GM06990 (cell line): ENCODE results near the gene EPB41.

Experiments used
- DNase-seq: peaks from one replicate; pipeline ENCODE4 v3.0.0-alpha.2; 2011; ENCODE audit not compliant: insufficient read length; ENCODE audit errors: extremely low read depth
- H3K27me3 ChIP-seq: replicated peaks from 2 replicates; pipeline ENCODE4 v1.6.0; 2011; ENCODE audit warnings: low read length; ENCODE audit not compliant: control insufficient read depth, insufficient read depth
- H3K36me3 ChIP-seq: 2 replicates; pipeline ENCODE4 v1.5.1; 2011; ENCODE audit warnings: low read length; ENCODE audit not compliant: control insufficient read depth, insufficient read depth
- H3K4me3 ChIP-seq: replicated peaks from 2 replicates; pipeline ENCODE4 v1.5.1; 2011; ENCODE audit warnings: low read depth, mild to moderate bottlenecking, control low read depth, low read length
- CTCF ChIP-seq: IDR thresholded peaks from 2 replicates; pipeline ENCODE4 v1.5.1; 2011; ENCODE audit warnings: low read length, control low read depth, mild to moderate bottlenecking, inconsistent platforms; ENCODE audit not compliant: insufficient read depth, poor library complexity, severe bottlenecking

The EPB41 gene

GRCh38 chr1:29157269-29157601 lies 242.9 kb downstream of the EPB41 start:
- TF ChIP-seq CTCF = no peak
- Histone ChIP-seq H3K4me3 (no peak overlapping the region), H3K27me3 (no peaks in the 10 kb centered on the region), H3K36me3 (peaks cover 18% of the 10 kb centered on the region)
- DNase-seq = no peak

- TF ChIP-seq CTCF = no peak
- Histone ChIP-seq H3K27me3 (no peaks in the 10 kb centered on the region), H3K4me3 (no peak overlapping the region), H3K36me3 (peaks cover 14% of the 10 kb centered on the region)
- DNase-seq = no peak
Observed at GRCh38 chr1:29159773-29160172, 245.4 kb downstream of the EPB41 start.

DNA sequence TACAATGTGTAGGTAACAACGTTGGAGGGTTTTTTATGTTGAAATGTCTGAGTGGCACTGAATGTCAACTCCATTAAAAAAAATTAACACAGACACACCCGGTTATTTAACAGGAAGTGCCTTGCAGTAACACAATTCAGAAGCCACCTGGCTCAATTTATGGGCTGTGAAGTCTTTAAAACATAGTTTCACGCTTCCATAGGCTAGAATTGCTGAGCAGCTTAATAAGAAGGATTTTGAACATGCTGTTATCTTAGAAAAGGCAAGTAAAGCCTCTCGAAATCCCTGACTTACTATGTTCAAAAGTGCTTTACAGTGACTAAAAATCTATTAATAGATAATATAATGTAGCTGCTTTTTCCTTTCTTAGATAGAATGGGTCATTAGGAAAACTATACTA lies 247.7 kb downstream of the EPB41 start:
- DNase-seq = no peak
- TF ChIP-seq CTCF = no peak
- Histone ChIP-seq H3K4me3 (no peak overlapping the region), H3K27me3 (no peaks in the 10 kb centered on the region), H3K36me3 (peaks cover 16% of the 10 kb centered on the region)

DNA sequence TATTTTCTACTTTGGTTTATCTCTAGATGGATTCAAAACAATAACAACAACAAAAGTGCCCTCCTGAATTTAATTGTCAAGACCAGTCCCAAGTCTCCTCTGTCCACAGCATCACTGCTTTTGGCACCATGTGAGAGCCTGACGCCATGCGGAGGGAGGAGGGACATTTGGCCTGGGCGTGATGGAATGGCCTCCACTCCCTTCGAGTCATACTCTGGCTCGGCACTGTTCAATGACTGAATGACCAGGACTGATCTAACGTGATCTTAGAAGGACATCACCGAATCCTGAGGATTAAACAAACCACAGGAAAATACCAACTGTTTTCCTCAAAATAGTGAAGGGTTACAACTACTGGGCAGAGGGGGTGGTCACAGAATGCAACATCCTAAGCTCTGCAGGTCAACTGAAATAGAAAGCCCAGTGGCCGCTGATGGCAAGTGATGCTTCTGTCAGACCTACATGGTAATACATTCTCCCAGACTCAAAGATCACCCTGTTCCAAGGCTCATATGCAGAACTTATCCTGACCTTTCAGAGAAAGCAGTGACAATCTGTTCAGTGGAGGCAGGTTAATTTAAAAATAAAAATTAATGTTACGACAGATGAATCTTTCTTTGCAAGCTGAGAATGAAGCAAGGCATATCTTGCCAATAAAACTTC lies 248.2 kb downstream of the EPB41 start:
- no peak for TF ChIP-seq CTCF
- Histone ChIP-seq H3K36me3 (peaks cover 16% of the 10 kb centered on the region), H3K27me3 (no peaks in the 10 kb centered on the region), H3K4me3 (no peak overlapping the region)
- no peak for DNase-seq

GRCh38 chr1:29164588-29164987 lies 250.2 kb downstream of the EPB41 start:
- Histone ChIP-seq H3K27me3 (no peaks in the 10 kb centered on the region), H3K4me3 (no peak overlapping the region), H3K36me3 (peaks cover 12% of the 10 kb centered on the region)
- no peak for TF ChIP-seq CTCF
- no peak for DNase-seq
